Right atrium auricular region (tissue), 2 donors: ENCODE results near the gene NRF1. TPM values are rescaled to one million over a fixed set of nuclear protein-coding genes. Genes with fewer than 3 reads are reported as not detected.
"Not testable (repeated sequence)": the region's sequence is repeated elsewhere in the genome, so short reads cannot be mapped to it uniquely, and the experiment has no call there.

ENCODE experiments used
- DNase-seq: peaks from one replicate; pipeline ENCODE4 v3.0.0-alpha.2; 2019; ENCODE audit warnings: low spot score
- H3K27ac ChIP-seq, 2 donors: fragments of 200-600 bp; sonication (generic); 1 replicate in 1 of 2; 2 replicates in 1 of 2; pipeline ENCODE4 v1.5.1; 2016 to 2019
- H3K27me3 ChIP-seq, 2 donors: fragments of 200-600 bp; sonication (generic); one replicate each; pipeline versions ENCODE4 v1.5.1 to v1.6.0; 2017 to 2019
- H3K36me3 ChIP-seq: fragments of 200-600 bp; sonication (generic); one replicate; pipeline ENCODE4 v1.5.1; 2016
- H3K4me1 ChIP-seq, 2 donors: fragments of 200-600 bp; sonication (generic); one replicate each; pipeline versions ENCODE4 v1.5.1 to v1.6.0; 2017 to 2019
- H3K4me3 ChIP-seq, 2 donors: fragments of 200-600 bp; sonication (generic); 1 replicate in 1 of 2; 2 replicates in 1 of 2; pipeline ENCODE4 v1.5.1; 2017 to 2019; ENCODE audit warnings: mild to moderate bottlenecking in 1 of 2, moderate library complexity in 1 of 2
- H3K9me3 ChIP-seq, 2 donors: fragments of 200-600 bp; sonication (generic); one replicate each; pipeline ENCODE4 v1.5.1; 2019
- total RNA-seq, 2 donors: library from RNA; depleted of rRNA; stranded (reverse); fragments of >200 nt; gene quantifications; one replicate each; pipeline ENCODE4 v1.1.0, GENCODE V29; 2016
- TF ChIP-seq, protein P1 (sequence below), 2 donors: fragments of 200-600 bp; sonication (generic); IDR thresholded peaks; one replicate each; pipeline ENCODE4 v1.5.1; 2019; ENCODE audit warnings: antibody characterized with exemption in 2 of 2

NRF1 gene
- total RNA-seq, 2 donors from 2014 or later = 14.9 to 21.2 TPM

DNA sequence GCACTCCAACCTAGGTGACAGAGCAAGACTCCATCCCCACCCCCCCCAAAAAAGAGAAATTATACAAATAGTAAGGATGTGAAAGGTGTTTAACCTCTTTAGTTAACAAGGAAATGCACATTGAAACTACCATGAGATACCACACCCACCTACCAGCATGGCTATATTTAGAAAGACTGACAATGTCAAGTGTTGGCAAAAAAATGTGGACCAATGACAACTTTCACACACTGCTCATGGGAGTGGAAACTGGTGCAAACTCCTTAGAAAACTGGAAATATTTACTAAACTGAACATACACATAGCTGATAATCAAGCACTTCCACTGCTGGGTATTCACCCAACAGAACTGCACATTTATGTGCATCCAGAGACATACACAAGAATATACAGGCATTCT lies 23.3 kb upstream of the NRF1 start:
- Histone ChIP-seq H3K4me1 (no peaks in the 10 kb centered on the region), H3K9me3 (peaks cover 4 to 22% of the 10 kb centered on the region in 2 donors), H3K27me3 (no peaks in the 10 kb centered on the region), H3K4me3 (no peak overlapping the region), H3K27ac (no peak overlapping the region), H3K36me3 (no peaks in the 10 kb centered on the region)
- TF ChIP-seq, protein P1, sequence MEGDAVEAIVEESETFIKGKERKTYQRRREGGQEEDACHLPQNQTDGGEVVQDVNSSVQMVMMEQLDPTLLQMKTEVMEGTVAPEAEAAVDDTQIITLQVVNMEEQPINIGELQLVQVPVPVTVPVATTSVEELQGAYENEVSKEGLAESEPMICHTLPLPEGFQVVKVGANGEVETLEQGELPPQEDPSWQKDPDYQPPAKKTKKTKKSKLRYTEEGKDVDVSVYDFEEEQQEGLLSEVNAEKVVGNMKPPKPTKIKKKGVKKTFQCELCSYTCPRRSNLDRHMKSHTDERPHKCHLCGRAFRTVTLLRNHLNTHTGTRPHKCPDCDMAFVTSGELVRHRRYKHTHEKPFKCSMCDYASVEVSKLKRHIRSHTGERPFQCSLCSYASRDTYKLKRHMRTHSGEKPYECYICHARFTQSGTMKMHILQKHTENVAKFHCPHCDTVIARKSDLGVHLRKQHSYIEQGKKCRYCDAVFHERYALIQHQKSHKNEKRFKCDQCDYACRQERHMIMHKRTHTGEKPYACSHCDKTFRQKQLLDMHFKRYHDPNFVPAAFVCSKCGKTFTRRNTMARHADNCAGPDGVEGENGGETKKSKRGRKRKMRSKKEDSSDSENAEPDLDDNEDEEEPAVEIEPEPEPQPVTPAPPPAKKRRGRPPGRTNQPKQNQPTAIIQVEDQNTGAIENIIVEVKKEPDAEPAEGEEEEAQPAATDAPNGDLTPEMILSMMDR (IDR thresholded peaks at IDR 0.05) = no peak
- no peak for DNase-seq

DNA sequence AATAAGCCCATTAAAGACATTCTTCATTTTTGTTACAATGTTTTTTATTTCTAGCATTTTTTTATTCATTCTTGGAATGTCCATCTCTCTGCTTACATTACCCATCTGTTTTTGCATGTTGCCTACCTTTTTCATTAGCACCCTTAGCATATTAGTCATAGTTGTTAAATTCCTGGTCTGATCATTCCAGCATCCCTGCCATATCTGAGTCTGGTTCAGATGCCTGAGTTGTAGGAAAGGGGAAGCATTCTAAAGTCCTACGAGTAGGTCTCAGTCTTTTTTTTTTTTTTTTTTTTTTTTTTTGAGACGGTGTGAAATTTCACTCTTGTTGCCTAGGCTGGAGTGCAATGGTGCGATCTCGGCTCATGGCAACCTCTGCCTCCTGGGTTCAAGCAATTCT lies 19.7 kb upstream of the NRF1 start:
- no peak for DNase-seq
- TF ChIP-seq, protein P1 (IDR thresholded peaks at IDR 0.05) = no peak
- Histone ChIP-seq H3K9me3 (peaks cover 0 to 4% of the 10 kb centered on the region in 2 donors), H3K27me3 (no peaks in the 10 kb centered on the region), H3K4me1 (no peaks in the 10 kb centered on the region), H3K4me3 (no peak overlapping the region), H3K36me3 (no peaks in the 10 kb centered on the region), H3K27ac (no peak overlapping the region)

DNA sequence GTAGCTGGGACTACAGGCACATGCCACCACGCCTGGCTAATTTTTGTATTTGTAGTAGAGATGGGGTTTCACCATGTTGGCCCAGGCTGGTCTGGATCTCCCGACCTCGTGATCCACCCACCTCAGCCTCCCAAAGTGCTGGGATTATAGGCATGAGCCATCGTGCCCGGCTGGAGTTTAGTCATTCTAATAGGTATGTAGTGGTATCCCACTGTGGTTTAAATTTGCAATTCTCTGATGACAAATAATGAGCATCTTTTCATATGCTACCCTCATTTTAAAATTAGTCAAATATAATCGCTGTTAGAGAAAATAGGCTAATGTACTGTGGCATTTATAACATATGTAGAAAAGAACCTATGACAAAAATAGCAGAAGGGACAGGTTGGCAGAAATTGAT lies 15.1 kb upstream of the NRF1 start:
- H3K9me3 ChIP-seq, H3K27ac ChIP-seq, H3K4me3 ChIP-seq, DNase-seq, H3K27me3 ChIP-seq, H3K36me3 ChIP-seq, H3K4me1 ChIP-seq: not testable (repeated sequence)

DNA sequence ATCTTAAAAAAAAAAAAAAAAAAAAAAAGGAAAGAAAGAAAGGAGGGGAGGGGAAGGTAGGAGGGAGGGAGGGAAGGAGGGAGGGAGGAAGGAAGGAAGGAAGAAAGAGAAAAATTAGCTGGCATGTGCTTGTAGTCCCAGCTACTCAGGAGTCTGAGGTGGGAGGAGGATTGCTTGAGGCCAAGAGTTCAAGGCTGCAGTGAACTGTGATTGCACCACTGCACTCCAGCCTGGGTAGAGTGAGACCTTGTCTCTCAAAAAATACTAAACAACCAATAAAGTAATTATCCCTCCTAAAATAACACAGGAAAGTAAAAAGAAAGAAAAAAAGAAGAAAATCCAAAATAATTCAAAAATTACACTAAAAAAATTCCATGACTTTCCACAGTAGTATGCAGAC lies 13.8 kb upstream of the NRF1 start:
- TF ChIP-seq, protein P1 (IDR thresholded peaks at IDR 0.05) = no peak
- no peak for DNase-seq

DNA sequence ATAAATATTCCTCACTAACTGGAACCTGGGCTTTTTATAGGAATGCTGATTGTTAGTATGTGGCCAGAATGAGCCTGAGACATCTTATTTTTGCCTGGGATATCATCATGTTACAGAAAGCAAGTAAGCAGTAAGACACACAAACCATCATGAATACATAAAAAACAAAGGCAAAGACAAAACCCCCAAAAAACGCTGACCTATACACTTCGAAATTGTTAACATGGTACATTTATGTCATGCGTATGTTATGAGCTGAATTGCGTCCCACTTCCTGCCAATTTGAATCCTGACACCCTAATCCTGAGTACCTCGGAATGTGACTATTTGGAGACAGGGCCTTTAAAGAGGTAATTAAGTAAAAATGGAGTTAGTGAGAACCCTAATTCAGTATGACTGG lies 12.3 kb upstream of the NRF1 start:
- no peak overlapping the region for H3K27ac ChIP-seq
- no peak for DNase-seq
- H3K4me3 ChIP-seq = no peak overlapping the region
- no peaks in the 10 kb centered on the region for H3K27me3 ChIP-seq
- TF ChIP-seq, protein P1 (IDR thresholded peaks at IDR 0.05) = no peak
- no peaks in the 10 kb centered on the region for H3K36me3 ChIP-seq
- no peaks in the 10 kb centered on the region for H3K4me1 ChIP-seq
- no peaks in the 10 kb centered on the region for H3K9me3 ChIP-seq

More for the DNA sequence above, 13.8 kb upstream of the NRF1 start:
- Histone ChIP-seq H3K36me3 (no peaks in the 10 kb centered on the region), H3K4me1 (no peaks in the 10 kb centered on the region), H3K4me3 (no peak overlapping the region), H3K27ac (no peak overlapping the region), H3K9me3 (no peaks in the 10 kb centered on the region), H3K27me3 (no peaks in the 10 kb centered on the region)

DNA sequence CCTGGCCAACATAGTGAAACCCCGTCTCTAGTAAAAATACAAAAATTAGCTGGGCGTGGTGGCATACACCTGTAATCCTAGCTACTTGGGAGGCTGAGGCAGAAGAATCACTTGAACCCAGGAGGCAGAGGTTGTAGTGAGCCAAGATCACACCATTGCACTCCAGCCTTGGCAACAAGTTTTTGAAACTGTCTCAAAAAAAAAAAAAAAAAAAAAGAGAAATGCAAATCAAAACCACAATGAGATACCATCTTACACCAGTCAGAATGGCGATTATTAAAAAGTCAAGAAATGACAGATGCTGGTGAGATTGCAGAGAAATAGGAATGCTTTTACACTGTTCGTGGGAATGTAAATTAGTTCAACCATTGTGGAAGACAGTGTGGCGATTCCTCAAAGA lies 7.9 kb upstream of the NRF1 start:
- DNase-seq, H3K36me3 ChIP-seq, H3K27me3 ChIP-seq, H3K9me3 ChIP-seq, H3K27ac ChIP-seq, H3K4me3 ChIP-seq, H3K4me1 ChIP-seq: not testable (repeated sequence)

DNA sequence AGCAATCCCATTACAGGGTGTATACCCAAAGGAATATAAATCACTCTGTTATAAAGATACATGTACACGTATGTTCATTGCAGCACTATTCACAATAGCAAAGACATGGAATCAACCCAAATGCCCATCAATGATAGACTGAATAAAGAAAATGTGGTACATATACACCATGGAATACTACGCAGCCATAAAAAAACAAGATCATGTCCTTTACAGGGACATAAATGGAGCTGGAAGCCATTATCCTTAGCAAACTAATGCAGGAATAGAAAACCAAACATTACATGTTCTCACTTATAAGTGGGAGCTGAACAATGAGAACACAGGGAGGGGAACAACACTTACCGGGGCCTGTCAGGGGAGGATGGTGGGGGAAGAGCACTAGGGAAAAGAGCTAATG lies 7.5 kb upstream of the NRF1 start:
- not testable (repeated sequence) for H3K27ac ChIP-seq, H3K27me3 ChIP-seq, H3K4me1 ChIP-seq, DNase-seq, H3K4me3 ChIP-seq, H3K36me3 ChIP-seq, H3K9me3 ChIP-seq
